GM21825 (cell line): ENCODE data around the gene PPP1R12B.
"Not testable (repeated sequence)": the region's sequence is repeated elsewhere in the genome, so short reads cannot be mapped to it uniquely, and the experiment has no call there.

Experiments
- ATAC-seq: cut with Tn5 transposase; IDR thresholded peaks from one replicate; pipeline ENCODE4 v1.9.1; 2021; ENCODE audit warnings: mild to moderate bottlenecking, moderate library complexity; ENCODE audit not compliant: unreplicated experiment

Gene PPP1R12B

DNA sequence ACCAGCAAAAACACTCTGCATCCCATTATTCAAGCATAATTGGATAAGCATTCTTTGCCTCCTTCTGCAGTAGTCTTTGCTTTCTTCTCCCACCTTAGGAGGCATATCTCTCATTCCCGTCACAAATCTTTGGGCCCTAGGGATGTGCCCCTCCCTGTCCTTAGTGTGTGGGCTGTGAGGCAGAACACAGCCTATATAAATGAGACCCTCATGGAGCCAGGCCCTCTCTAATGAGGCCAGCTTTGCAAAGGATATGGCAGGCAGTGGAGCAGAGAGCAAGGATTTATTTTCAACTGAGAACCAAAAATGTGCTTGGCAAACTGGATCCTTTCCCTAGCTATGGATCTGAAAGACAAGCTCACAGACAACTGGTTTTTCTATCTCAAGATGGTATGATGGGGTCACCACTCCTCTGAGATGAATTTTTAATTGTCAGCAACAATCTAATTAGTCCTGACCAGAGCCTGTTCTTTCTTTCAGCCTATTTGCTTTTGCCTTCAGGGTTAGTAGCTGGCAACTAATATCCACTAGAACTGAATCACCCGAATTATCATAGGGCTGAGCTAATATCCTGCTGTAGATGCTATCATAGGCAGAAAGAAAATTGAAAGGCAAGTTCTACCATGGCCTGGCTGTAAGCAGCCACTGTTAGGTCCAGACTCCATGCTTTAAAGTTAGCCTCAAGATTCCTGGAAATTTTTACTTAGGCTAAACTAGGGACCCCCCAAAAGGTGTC, 227.6 kb downstream of the PPP1R12B start:
- ATAC-seq = no peak

DNA sequence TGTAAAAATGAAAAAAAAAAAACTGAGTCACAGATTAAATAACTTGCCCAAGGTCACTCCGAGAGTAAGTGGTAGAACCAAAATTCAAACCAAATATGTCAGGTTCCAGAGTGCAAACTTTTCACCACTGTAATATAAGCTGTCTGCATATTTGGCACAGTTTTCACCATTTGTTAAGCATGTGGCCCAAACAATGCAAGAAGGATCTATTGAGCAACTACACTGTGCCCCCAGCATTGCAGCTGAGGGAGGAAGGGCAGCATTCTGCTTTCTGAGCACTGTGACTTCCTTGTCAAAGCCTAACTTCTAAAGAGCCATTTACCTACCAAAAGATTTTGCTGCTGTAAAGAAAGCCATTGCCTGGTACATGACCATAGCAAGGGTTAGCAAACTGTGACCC, 228.3 kb downstream of the PPP1R12B start:
- ATAC-seq = no peak

DNA sequence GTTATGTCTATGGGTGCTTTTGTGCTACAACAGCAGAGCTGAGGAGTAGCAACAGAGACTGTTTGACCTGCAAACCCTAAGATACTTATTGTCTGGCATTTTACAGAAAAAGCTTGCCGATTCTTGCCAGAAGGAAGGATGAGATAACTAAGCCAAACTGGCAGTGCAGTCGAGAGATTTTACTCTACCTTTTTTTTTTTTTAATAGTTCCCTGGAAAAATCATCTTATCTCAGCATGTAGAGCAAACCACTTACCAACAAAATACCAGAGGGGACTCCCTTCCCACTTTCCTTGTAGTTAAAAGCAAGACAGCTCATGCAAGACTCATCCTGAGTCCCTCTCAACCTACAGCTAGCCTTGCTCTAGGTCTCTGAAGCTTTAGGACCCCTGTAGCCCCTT, 228.9 kb downstream of the PPP1R12B start:
- ATAC-seq = no peak

DNA sequence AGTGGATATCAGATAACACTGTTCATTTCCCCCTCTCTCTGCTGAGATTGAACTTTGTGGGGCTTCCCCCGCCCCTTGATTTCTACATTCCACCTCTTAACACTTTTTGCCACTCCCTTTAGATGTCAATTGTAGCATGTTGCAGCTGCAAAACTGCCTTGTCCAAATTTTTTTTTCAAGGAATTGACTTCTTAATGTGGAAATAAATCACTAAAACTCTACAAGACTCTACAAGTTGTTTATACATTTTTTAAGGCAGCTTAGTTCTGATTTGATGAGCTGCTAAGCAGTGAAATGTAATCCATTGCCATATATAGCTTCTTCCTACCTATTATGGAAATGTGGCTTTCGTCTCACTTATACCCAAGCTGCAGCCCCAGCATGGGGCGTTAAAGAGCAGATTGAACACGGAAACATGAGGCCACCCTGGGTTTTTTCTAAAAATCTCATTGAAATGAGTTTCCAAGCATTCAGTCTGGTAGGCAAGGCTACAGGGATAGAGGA, 229.6 kb downstream of the PPP1R12B start:
- ATAC-seq = no peak

DNA sequence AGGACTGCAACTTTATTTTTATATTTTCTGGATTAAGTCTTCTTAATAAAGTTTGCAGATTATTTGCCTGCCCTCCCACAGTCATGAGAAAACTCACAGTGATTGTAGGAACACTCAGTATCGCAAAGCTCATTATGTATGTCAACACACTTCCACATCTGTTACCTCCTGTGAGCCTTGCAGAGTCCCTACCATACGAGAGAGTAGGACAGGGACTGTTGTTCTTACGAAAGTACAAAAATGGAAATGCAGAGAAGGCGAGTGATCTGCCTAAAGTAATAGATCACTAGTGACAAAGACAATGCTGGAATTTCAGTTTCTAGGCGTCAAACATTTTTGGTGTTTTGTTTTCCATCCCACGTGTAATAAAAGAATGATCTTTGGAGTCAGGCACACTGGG, 230.1 kb downstream of the PPP1R12B start:
- ATAC-seq = no peak

DNA sequence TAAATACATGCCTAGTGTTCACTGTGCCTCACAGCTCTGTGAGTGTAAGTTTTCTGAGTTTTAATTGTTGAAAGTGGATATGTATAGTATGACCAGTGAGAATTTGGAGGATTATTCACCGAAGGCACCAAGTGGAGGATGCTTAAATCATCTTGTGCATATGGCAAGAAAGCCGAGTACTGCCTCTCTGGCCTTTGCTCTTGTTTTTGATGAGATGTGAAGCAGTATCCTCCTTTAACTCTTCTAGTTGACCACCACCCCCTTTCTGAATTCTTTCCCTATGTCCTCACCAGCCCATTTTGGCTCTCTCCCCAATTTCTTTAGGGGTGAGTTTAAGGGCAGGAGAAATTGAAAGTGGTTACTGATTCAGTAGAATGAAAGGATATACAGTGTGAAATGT, 231.3 kb downstream of the PPP1R12B start:
- no peak for ATAC-seq

DNA sequence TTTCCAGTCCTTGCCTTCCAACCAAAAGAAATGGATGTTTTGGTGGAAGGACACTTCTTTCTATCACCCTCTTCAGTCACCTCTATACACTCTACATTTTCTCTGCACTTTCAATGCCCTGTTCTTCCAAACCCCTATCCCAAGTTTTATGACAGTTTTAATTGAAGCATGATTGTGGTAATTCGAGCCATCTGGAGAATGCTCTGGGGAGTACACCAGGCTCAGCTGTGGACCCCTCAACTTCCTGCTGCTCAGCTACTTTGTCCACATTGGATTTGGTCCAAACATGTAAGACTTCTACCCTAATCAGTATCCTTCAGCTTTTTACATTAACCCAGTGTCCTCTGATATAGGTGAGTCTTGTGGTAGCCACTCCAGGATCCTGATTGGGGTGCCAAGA, 232.1 kb downstream of the PPP1R12B start:
- ATAC-seq = no peak

DNA sequence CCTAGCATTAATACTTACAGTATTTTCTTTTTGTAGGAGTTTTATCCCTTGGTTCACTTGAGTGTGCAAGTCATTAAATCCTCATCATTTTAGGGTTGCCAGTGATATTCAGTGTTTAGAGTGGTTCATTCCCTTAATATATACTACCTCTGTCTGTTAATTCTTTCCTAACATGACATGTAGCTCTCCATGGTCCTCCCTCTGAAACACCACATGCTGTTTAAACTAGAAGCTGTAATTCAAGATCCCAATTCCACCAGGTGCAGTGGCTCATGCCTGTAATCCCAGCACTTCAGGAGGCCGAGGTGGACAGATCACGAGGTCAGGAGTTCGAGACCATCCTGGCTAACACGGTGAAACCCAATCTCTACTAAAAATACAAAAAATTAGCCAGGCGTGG, 233.9 kb downstream of the PPP1R12B start:
- not testable (repeated sequence) for ATAC-seq

DNA sequence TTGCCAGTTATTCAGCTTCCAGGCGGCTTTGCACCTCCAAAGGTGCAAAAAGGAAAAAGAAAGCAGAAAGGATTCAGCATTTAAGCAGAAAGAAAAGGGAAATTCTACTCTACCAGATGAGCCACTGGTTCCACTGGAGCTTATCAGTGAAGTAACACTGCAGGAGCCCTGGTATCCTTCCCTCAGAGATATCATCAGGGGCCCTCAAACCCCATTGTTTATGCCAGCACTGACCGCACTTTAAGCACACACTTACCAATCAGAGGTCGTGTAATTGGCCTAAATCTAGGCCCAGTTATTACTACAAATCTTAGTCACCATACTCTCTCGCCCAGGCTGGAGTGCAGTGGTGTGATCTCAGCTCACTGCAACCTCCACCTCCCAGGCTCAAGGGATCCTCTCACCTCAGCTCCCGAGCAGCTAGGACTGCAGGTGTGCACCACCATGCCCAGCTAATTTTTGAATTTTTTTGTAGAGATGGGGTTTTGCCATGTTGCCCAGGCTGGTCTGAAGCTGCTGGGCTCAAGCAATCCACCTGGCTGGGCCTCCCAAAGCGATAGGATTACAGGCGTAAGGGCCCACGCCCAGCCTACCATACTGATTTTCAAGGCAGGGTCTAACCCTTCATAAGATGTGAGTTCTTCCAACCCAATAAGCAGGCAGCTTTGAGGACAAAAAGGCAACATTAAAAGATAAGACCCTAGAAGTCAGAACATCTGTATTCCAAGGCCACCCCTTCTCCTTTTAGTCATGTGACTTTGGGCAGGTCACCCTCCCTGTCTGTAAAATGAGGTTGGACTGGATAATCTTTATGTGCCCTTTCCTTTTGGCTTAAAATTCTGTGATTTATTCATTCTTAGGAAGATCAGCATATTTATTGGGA, 236.4 kb downstream of the PPP1R12B start:
- ATAC-seq = no peak

DNA sequence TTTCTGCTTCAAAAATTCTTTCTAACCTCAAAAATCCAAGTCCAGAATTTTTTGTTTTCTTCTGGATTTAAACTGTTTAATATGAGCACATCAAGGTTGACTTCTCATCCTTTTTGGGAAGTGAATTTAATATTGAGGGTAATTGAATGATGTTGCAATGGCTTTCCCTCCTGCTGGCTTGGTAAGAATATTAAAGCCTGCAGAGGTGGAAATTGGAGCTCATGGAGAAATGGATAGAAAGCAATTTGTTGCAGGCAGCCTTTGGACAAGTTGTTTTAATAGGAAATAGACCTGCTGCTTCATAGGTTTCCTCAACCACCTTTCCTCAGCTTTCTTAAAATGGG, 237.1 kb downstream of the PPP1R12B start:
- ATAC-seq = no peak

DNA sequence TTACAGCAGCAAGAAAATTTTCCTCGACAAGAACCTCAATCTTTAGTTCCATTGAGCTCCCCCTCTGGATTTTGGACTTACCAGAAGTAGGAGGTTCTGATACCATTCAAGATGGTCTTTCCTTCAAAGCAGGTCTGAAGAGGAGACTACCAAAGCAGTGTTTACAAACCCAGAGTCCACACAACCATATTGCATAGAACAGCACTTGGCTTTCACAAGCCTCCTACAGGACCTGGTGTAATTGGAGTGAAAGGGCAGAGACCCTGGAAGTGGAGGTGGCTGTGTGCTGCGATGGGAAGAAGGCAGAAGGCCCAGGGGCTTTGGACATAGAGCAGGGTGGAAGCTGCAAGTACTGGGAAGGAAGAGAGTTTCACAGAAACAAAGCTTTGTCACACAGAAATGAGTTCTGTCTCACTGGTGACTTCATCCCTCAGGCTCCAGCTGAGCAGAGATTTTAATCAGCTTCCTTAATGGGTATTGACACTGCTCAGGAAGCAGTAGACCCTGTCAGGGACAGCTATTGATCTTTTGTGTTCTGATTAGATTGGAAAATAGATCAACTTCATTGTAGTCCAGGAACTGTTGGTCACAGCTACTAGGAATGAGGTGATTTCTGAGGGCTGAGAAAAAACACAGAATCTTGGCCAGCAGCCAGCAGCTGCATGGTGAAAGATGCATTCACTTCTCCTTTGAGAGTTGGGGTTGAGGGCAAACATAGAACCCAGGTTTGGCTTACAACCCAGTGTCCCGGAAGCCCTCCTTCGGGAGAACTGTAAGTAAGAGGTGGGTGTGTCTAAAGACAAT, 237.7 kb downstream of the PPP1R12B start:
- no peak for ATAC-seq

DNA sequence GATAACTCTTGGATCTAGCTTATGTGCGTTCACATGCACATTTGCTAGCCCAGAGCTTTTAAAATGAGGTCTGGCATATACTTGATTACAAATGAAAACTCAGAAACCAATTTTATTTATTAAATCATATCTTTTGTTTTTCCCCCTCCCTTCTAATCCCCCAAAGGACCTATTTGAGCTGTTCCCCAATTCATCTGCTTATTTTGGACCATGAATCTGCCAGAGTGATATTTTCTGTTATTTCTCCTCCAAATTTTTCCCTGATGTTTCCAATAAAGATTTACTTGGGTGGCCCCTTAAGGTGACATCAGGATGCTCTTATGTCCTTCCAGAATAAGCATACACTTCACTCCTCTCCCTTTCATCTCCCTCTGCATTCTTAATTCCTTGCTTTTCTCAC, 238.4 kb downstream of the PPP1R12B start:
- ATAC-seq = no peak

DNA sequence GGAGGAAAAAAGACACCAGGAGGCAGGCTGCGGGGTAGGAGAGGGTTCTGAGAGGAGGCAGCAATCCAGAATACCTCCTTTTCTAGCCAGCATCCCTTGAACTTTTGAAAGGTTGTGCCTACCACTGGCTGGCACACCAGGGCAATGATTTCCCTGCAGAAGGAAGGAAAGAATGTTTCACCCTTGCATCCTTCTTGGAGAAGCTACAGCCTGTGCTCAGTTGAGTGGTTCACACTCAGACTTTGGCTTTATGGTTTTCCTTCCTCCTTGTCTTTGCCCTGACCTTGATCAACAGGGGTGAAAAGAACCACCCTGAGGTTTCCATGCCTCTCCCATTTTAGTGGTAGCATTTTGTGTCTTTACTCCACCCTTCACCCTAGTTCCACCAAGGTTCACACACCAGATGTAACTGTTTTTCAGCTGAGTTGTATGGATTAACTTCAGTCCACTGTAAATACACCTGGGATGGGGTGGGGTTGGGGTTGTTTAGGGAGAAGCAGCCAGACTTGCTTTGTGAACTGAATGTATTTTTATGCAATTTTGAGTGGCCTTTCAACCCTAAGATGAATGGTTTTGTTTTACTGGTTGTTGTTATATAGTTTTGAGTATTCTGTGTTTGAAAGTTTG, 239.5 kb downstream of the PPP1R12B start:
- ATAC-seq = no peak

DNA sequence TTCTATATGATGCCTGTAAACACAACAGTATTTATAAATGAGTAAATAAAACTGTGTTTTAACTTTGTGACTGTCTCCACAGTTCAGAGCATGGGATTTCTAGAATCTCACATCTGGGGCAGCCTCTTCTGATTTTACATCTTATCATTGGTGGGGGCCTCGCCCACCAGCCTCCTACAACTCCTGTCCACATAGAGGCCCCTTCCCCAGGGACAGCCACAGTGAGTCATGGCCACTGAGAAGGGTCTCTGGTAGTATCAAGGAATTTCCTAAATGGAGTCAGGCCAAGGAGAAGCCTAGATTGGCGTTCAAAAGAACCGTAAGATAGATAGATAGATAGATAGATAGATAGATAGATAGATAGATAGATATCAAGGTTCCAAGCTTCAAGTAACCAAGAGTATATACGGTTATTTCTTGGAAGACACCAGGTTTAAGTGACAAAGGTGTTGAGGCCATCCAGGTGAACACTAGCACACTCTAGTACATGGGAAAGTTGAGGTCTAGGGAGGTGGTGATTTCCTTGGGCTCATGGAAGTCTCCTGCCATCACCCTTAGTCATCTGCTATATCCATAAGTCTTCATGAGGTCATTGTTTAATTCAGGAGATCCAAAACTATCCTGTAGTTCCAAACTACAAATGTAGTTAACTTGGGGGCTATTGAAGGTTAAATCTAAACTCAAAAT, 240.1 kb downstream of the PPP1R12B start:
- no peak for ATAC-seq

DNA sequence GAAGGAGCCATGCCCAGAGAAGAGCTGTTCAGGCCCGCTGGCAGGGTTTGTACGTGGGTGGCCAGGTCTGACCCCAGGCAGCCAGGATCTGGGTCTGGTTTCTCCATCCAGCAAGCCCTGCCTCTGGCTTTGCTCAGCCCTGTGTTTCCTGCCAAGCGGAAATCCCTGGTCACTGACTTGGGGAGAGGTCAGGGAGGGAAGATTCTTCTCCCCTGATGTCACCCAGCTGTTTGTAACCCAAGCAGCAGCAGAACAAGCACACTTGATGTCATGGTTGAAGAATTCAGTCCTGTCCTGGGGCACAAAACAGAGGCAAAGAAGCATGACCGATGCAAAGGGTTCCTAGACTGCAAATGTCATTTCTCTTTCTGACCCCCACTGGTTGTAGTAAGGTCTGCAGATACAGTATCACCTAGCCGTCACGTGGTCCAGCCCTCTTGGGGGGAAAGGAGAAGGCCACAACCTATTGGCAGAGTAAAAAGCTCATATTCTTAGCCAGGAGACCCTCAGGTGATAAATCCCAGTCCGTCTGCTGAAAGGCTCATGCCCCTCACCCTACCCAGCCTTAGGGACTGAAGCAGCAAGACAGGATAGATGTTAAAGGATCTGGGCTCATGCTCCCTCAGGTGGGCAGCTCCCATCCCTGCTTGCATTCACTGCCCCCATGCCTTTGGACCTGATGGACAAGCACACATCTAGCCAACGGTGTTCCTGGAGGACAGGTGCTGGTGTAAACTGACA, 240.9 kb downstream of the PPP1R12B start:
- no peak for ATAC-seq

DNA sequence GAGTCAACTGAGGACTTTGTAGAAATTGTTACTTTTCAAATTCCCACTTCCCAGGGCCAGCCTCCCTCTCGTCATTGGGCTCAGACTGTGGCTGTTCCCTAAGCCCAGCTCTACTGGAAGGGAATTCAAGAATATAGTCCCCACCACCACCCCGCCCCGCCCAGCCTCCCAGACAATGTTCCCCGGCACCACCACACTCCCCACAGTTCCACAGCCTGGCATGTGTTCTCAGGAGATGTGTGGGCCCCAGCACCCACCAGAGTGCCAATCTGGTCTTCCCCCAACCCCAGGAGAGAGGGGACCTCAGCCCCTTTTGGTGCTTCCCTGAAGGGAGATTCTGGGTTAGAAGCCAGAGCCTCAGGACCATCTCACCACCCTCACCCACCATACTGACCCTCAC, 241.6 kb downstream of the PPP1R12B start:
- no peak for ATAC-seq

DNA sequence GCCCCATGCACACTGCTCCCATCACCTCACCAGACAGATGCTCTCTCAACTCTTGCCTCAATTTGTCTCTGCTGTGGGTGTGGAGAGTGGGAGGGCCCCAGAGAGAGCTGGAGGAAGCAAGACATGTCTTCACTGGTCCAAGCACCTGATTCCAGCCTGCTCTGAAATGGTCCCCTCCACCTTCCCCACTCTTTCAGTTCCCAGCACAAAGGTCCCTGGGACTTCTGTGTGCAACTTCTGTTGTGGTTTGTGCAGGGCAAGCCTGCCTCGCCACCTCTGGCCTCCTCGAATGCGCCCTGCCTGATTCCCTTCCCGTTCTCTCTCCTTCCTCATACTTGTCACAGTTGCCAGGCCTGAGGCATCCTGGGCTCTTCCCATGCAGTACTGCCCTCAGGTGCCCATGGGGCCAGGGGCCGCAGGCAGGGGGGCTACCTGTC, 242.5 kb downstream of the PPP1R12B start:
- ATAC-seq = no peak

DNA sequence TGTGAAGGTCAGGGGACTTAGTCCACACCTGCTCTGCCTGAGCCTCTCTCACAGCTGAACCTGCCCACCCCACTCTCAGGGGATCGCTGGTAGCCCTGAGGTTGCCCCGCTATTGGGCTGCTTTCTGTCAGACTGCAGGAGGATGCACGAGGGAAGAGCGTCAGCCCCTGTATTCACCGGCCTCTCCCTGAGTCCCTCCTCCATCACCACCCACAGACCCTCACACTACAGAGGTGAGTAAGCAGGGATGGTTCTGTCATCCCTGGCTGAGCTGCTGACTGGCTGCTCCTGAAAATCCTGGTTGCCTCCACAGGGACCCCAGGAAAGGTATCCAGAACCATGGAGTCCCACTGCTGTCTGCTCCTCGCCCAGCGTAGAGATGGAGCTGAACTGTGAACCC, 243.0 kb downstream of the PPP1R12B start:
- no peak for ATAC-seq

DNA sequence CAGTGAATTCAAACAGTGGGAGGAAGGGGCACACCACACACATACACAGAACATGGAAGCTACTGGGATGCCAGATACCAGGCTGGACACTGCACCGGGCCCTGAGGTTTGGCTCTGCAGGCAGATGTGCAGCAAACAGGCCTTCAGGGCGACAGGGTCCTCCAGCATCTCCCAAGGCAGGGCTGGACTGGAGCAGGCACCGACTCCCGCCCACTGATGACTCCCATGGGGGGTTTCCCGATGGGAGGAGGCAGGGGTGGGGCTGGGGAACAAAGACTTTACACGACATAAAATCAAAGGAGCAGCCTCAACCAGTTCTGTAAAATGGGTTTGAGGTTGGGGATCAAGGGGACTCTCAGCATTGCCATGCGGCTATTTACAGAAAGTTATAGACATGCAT, 243.6 kb downstream of the PPP1R12B start:
- no peak for ATAC-seq

DNA sequence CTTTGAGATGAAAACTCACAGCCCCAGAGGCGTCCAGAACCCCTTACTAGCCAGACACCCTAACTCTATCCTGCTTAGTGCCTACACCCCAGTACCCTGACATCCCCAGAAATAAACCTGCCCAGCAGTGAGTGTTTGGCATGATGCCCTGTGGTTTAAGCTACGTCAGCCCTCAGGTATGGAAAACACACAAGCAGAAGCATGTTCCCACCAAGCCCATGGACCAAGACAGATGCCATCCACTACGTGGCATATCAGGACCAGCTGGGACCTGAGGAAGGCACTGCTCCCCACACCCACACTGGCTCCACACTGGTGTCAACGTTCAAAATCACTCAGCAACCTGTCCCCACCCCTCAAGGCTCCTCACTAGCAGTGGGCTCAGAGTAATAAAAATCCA, 245.3 kb downstream of the PPP1R12B start:
- no peak for ATAC-seq
